Right lobe of liver (tissue), 6 donors: ENCODE measurements around the gene ZNF761. TPM values are rescaled to one million over a fixed set of nuclear protein-coding genes. Genes with fewer than 3 reads are reported as not detected.
A peak's percentile ranks its signal among the peaks of the same experiment; 100 is the strongest.

Source experiments
- ATAC-seq, 4 donors: fragments of 200-7000 bp; cut with Tn5 transposase; one replicate each; pipeline ENCODE4 v1.9.1; 2020; ENCODE audit warnings: mild to moderate bottlenecking in 4 of 4, moderate library complexity in 4 of 4
- DNase-seq, 3 donors: peaks; one replicate each; pipeline ENCODE4 v3.0.0-alpha.2; 2020
- H3K27ac ChIP-seq, 3 donors: fragments of 200-600 bp; one replicate each; pipeline ENCODE4 v1.8.0; 2022
- H3K27me3 ChIP-seq, 2 donors: fragments of 200-600 bp; one replicate each; pipeline ENCODE4 v1.8.0; 2022
- H3K36me3 ChIP-seq, 4 donors: fragments of 200-600 bp; sonication (generic) in 1 of 4; one replicate each; pipeline versions ENCODE4 v1.5.1 to v1.8.0; 2017 to 2022; ENCODE audit warnings: control low read depth in 1 of 4
- H3K4me1 ChIP-seq, 4 donors: fragments of 200-600 bp; sonication (generic) in 1 of 4; one replicate each; pipeline versions ENCODE4 v1.5.1 to v1.8.0; 2017 to 2022; ENCODE audit warnings: control low read depth in 1 of 4
- H3K4me3 ChIP-seq, 3 donors: fragments of 200-600 bp; one replicate each; pipeline ENCODE4 v1.8.0; 2022
- H3K9me3 ChIP-seq, 4 donors: fragments of 200-600 bp; sonication (generic) in 1 of 4; one replicate each; pipeline versions ENCODE4 v1.5.1 to v1.8.0; 2017 to 2022; ENCODE audit warnings: control low read depth in 1 of 4
- POLR2A ChIP-seq: fragments of 450-650 bp; IDR thresholded peaks from one replicate; pipeline ENCODE4 v1.6.1; 2017; ENCODE audit warnings: antibody characterized with exemption, mild to moderate bottlenecking
- WGBS: methylation state at CpG from one replicate; pipeline ENCODE4 v1.1.6; 2018; ENCODE audit warnings: low coverage, low lambda C conversion rate; ENCODE audit not compliant: insufficient coverage; ENCODE audit errors: missing lambda C conversion rate; 5-methylcytosine and 5-hydroxymethylcytosine counted together
- intact Hi-C, 2 donors: fragments of 100-400 bp; cut with DNase I; formaldehyde crosslinking; loops; one replicate each; pipeline versions ENCODE4 v1.11.2 to v1.14.1; 2022
- total RNA-seq, 6 experiments: library from RNA; depleted of rRNA in 2 of 6; stranded (reverse); fragments of >200 nt in 2 of 6; fragmentation: NEBNext Ultra II Directional in 3 of 6; extraction: Animal tissue kit (Norgen Biotek cat#: 25700) in 3 of 6; gene quantifications; one replicate each; pipeline versions ENCODE4 v1.1.0 to v1.2.4, GENCODE V29; 2016 to 2023
- TF ChIP-seq, protein P1 (sequence below), 4 donors: fragments of 200-600 bp in 3 of 4; fragments of 450-650 bp in 1 of 4; IDR thresholded peaks; one replicate each; pipeline versions ENCODE4 v1.5.1 to v1.8.0; 2016 to 2022; ENCODE audit warnings: antibody characterized with exemption in 4 of 4, mild to moderate bottlenecking in 2 of 4
- donor health status: DM: no; HTN: yes; CAD: no.
- donor health status: DM: no; HTN: no; CAD: no.
- donor health status: DM: no; HTN: no; CAD: no.
- donor health status: DM: no; HTN: yes; CAD: no.
- donor health status: DM: no; HTN: yes; CAD: no.

The ZNF761 gene
- total RNA-seq, 6 experiments from 2014 or later = 2.6 to 4.2 (median 3.4) TPM

DNA sequence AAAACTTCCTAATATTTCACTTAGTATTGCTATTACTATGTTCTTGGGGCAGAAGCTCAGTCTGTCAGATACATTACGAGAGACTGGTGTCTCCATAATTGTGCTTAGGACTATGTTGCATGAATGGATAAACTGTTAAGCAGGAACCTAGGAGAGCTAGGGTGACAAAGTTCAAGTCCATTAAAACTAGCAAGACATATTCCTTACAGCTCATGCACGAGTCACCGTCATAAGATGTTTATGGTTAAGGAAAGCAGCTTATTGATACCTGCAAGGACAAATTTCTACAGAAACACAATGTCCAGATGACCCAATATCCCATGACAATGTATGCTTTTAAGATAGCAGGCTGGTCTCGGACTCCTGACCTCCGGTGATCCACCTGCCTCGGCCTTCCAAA, 30.1 kb downstream of the ZNF761 start:
- H3K4me1 ChIP-seq = no peaks in the 10 kb centered on the region
- H3K27me3 ChIP-seq = no peaks in the 10 kb centered on the region
- H3K27ac ChIP-seq = no peak overlapping the region
- H3K4me3 ChIP-seq = no peak overlapping the region
- DNase-seq = no peak
- WGBS = 80% methylated on average over 6 of the region's 6 CpGs
- intact Hi-C loops = no loop called here
- ATAC-seq = no peak
- peaks cover 0 to 14% (median 9%) of the 10 kb centered on the region in 4 donors for H3K9me3 ChIP-seq
- TF ChIP-seq, protein P1, sequence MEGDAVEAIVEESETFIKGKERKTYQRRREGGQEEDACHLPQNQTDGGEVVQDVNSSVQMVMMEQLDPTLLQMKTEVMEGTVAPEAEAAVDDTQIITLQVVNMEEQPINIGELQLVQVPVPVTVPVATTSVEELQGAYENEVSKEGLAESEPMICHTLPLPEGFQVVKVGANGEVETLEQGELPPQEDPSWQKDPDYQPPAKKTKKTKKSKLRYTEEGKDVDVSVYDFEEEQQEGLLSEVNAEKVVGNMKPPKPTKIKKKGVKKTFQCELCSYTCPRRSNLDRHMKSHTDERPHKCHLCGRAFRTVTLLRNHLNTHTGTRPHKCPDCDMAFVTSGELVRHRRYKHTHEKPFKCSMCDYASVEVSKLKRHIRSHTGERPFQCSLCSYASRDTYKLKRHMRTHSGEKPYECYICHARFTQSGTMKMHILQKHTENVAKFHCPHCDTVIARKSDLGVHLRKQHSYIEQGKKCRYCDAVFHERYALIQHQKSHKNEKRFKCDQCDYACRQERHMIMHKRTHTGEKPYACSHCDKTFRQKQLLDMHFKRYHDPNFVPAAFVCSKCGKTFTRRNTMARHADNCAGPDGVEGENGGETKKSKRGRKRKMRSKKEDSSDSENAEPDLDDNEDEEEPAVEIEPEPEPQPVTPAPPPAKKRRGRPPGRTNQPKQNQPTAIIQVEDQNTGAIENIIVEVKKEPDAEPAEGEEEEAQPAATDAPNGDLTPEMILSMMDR (IDR thresholded peaks at IDR 0.05) = no peak
- no peak for TF ChIP-seq POLR2A
- no peaks in the 10 kb centered on the region for H3K36me3 ChIP-seq

- DNase-seq = no peak
- H3K27ac ChIP-seq = no peak overlapping the region
- WGBS = 56% methylated on average over 14 of the region's 14 CpGs
- H3K4me3 ChIP-seq = no peak overlapping the region
- ATAC-seq = no peak
- TF ChIP-seq, protein P1 (IDR thresholded peaks at IDR 0.05) = no peak
- no peak for TF ChIP-seq POLR2A
- H3K36me3 ChIP-seq = no peaks in the 10 kb centered on the region
- intact Hi-C loops = no loop called here
- peaks cover 0 to 4% (median 3%) of the 10 kb centered on the region in 4 donors for H3K9me3 ChIP-seq
- H3K4me1 ChIP-seq = no peaks in the 10 kb centered on the region
- H3K27me3 ChIP-seq = no peaks in the 10 kb centered on the region
Observed at GRCh38 chr19:53462861-53463260, 31.1 kb downstream of the ZNF761 start.

- Histone ChIP-seq H3K4me1 (no peaks in the 10 kb centered on the region), H3K27ac (no peak overlapping the region), H3K27me3 (no peaks in the 10 kb centered on the region), H3K4me3 (no peak overlapping the region), H3K36me3 (no peaks in the 10 kb centered on the region), H3K9me3 (peaks cover 0 to under 1% (median 0%) of the 10 kb centered on the region in 4 donors)
- intact Hi-C loops = no loop called here
- TF ChIP-seq POLR2A = no peak
- TF ChIP-seq, protein P1 (IDR thresholded peaks at IDR 0.05) = no peak
- peak; percentile 53 to 69 (median 60) for DNase-seq
- ATAC-seq = peak; percentile 48 to 70 (median 62)
- WGBS = 13% methylated on average over 14 of the region's 19 CpGs
Observed at GRCh38 chr19:53463263-53463662, 31.5 kb downstream of the ZNF761 start.

GRCh38 chr19:53466726-53467484, 35.1 kb downstream of the ZNF761 start:
- 15% methylated on average over 25 of the region's 31 CpGs for WGBS
- ATAC-seq = peak in 3 of 4 donors; percentile 5 to 32 (median 15)
- DNase-seq = peak in 1 of 3 donors; percentile 43

More at GRCh38 chr19:53466726-53467484, 35.1 kb downstream of the ZNF761 start:
- Histone ChIP-seq H3K9me3 (no peaks in the 10 kb centered on the region), H3K27me3 (no peaks in the 10 kb centered on the region), H3K4me1 (no peaks in the 10 kb centered on the region), H3K27ac (peak overlapping the region in 1 of 3 donors; percentile 17), H3K36me3 (no peaks in the 10 kb centered on the region), H3K4me3 (peak overlapping the region; percentile 45 to 62 (median 57))
- intact Hi-C loops = no loop called here
- no peak for TF ChIP-seq POLR2A
- TF ChIP-seq, protein P1 (IDR thresholded peaks at IDR 0.05) = no peak
